Motor neuron (in vitro differentiated cells): ENCODE data around the gene LOC101059915.
"Not testable (repeated sequence)": the region's sequence is repeated elsewhere in the genome, so short reads cannot be mapped to it uniquely, and the experiment has no call there.

Source experiments
- ATAC-seq, 8 experiments: fragments of 200-7000 bp; cut with Tn5 transposase; replicated peaks in 6 of 8; 2 replicates each; pipeline ENCODE4 v1.8.0; 2021; ENCODE audit warnings: mild to moderate bottlenecking in 8 of 8, moderate library complexity in 8 of 8
- H3K27ac ChIP-seq, 2 donors: fragments of 250-450 bp; sonication (Bioruptor Pico); 2 replicates each; pipeline ENCODE4 v1.9.0; 2021; ENCODE audit warnings: antibody characterized with exemption in 2 of 2, mild to moderate bottlenecking in 2 of 2, moderate library complexity in 1 of 2
- H3K4me1 ChIP-seq, 2 donors: fragments of 250-450 bp; sonication (Bioruptor Pico); replicated peaks in 1 of 2; 2 replicates each; pipeline ENCODE4 v1.6.1; 2021; ENCODE audit warnings: antibody characterized with exemption in 2 of 2, mild to moderate bottlenecking in 2 of 2, moderate library complexity in 1 of 2
- H3K4me3 ChIP-seq, 5 donors: fragments of 250-450 bp; sonication (Bioruptor Pico); 2 replicates each; pipeline ENCODE4 v1.9.0; 2021; ENCODE audit warnings: antibody characterized with exemption in 5 of 5, mild to moderate bottlenecking in 5 of 5, moderate library complexity in 4 of 5
- WGBS, 10 experiments: fragments of 450-650 bp; shearing (Covaris generic); methylation state at CpG; one replicate each; pipeline ENCODE4 v1.0.0; 2022; 5-methylcytosine and 5-hydroxymethylcytosine counted together
- in situ Hi-C, 9 experiments: fragments of 400-800 bp; cut with MboI; loops; one replicate each; pipeline ENCODE4 v1.15.0; 2021; ENCODE audit warnings: low sequenced_read_pairs in 9 of 9, low pct_unique_long_range_greater_than_20kb in 2 of 9; ENCODE audit not compliant: unreplicated experiment in 9 of 9

The LOC101059915 gene

DNA sequence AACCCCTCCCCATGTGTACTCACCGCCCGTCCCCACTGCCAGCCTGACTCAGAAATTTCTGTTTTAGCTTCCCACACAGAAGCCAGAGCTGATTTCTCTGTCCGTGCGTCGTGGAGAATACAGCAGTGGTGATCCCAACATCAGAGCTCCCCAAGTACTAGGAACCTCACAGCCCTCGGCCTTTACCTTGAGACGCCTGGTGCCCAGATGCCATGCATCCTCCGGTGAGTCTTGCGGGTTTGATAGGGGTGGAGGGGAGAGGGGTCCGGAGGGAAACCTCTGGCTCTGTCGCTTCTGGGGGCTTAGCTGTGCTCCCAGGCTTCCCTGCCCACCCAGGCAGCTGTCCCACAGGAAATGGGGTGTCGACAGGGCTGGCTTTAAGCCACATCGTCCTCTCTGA is 2.1 kb downstream of the LOC101059915 start:
- Histone ChIP-seq H3K4me3 (no peak overlapping the region), H3K4me1 (no peaks in the 10 kb centered on the region), H3K27ac (no peak overlapping the region)
- 48 to 100% methylated on average over 4 to 5 of the region's 13 CpGs; no CpG with 5 or more reads in 8 of the 10 experiments for WGBS, 10 experiments
- ATAC-seq: no peak
- in situ Hi-C loops: no loop called here

DNA sequence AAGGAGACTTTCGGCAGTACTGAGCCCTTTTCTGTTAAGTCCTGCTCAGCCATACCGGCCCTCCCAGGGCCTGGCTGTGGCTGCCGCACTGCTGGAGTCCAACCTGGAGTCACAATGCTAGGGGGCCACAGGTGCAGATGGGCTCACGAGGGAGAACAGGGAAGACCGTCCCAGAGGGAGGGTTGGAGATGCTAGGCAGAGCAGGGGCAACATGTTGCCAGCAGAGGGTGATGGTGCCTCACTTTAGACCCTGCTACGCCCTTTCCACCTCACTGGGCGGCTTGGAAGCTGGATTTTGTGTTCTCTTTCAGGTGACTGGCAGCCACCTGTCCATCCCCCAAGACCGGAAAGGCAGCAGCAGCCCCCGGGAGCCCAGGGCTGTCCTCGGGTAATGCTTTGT is 2.6 kb downstream of the LOC101059915 start:
- ATAC-seq: peak; percentile 53 to 86 (median 64)
- H3K4me1 ChIP-seq, in situ Hi-C loops, H3K4me3 ChIP-seq, H3K27ac ChIP-seq: not testable (repeated sequence)
- WGBS, 10 experiments: 26% methylated on average over 6 of the region's 10 CpGs; no CpG with 5 or more reads in 9 of the 10 experiments

DNA sequence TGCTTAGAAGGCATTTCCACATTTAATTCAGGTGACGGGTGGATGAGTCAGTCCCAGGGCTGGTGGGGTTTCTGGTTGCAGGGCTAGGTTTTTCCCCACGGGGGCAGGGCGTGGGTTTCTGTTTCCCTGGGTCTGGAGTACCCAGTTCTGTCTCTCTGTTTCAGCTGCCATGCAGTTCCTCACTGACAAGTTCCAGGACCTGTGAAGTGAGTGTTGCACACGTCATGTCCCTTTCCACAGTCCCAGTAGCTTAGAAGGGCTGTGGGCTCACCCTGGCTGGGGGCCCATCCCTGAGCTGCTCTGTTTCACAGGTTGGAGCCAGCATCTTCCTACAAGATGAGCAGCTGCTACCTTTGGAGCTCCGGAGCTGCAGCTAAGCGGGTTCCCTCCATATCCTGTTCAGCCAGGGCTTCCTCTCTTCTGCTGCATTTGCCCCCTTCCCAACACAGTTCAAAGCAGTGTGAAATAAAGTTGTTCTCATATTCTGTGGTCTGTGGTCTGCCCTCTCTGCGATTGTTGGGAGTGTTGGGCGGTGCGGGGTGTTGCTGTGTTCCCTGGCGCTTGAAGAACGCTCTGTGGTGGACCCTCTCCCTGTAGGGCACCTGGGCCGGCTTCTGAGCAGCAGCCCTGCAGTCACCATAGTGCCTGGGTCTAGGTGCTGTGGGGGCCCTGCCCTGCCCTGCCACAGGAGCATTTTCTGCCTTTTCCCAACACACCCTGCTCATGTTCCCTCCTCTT is 3.9 kb downstream of the LOC101059915 start:
- H3K27ac ChIP-seq: no peak overlapping the region
- no peak overlapping the region for H3K4me3 ChIP-seq
- in situ Hi-C loops: no loop called here
- ATAC-seq: no peak
- H3K4me1 ChIP-seq: no peaks in the 10 kb centered on the region
- 46 to 100% (median 75%) methylated on average over 1 to 7 of the region's 12 CpGs; no CpG with 5 or more reads in 7 of the 10 experiments for WGBS, 10 experiments

GRCh38 chrX:71671938-71672337 is 4.6 kb downstream of the LOC101059915 start:
- no peak overlapping the region for H3K4me3 ChIP-seq
- in situ Hi-C loops: no loop called here
- no peaks in the 10 kb centered on the region for H3K4me1 ChIP-seq
- no peak overlapping the region for H3K27ac ChIP-seq
- ATAC-seq: no peak
- 81 to 92% methylated on average over 2 to 5 of the region's 11 CpGs; no CpG with 5 or more reads in 8 of the 10 experiments for WGBS, 10 experiments

- H3K4me1 ChIP-seq, H3K4me3 ChIP-seq, ATAC-seq, H3K27ac ChIP-seq, in situ Hi-C loops: not testable (repeated sequence)
- no CpG with 5 or more reads among the region's 23 CpGs for WGBS, 10 experiments
Measured at GRCh38 chrX:71675636-71676035, 8.3 kb downstream of the LOC101059915 start.

DNA sequence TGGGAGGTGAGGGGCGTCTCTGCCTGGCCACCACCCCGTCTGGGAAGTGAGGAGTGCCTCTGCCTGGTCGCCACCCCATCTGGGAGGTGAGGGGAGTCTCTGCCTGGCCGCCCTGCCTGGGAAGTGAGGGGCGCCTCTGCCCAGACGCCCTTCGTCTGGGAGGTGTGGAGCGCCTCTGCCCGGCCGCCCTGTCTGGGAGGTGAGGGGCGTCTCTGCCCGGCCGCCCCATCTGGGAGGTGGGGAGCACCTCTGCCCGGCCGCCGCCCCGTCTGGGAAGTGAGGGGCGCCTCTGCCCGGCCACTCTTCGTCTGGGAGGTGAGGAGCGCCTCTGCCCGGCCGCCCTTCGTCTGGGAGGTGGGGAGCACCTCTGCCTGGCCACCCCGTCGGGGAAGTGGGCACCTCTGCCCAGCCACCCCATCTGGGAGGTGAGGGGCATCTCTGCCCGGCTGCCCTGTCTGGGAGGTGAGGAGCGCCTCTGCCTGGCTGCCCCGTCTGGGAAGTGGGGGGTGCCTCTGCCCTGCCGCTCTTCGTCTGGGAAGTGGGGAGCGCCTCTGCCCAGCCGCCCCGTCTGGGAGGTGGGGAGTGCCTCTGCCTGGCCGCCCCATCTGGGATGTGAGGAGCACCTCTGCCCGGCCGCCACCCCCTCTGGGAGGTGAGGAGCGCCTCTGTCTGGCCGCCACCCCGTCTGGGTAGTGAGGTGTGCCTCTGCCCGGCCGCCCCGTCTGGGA is 8.9 kb downstream of the LOC101059915 start:
- ATAC-seq, H3K4me1 ChIP-seq, H3K4me3 ChIP-seq, H3K27ac ChIP-seq, in situ Hi-C loops: not testable (repeated sequence)
- no CpG with 5 or more reads among the region's 43 CpGs for WGBS, 10 experiments

DNA sequence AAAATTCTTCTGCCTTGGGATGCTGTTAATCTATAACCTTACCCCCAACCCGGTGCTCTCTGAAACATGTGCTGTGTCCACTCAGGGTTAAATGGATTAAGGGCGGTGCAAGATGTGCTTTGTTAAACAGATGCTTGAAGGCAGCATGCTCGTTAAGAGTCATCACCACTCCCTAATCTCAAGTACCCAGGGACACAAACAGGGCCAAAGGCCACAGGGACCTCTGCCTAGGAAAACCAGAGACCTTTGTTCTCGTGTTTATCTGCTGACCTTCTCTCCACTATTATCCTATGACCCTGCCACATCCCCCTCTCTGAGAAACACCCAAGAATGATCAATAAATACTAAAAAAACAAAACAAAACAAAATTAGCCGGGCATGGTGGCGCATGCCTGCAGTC is 9.8 kb downstream of the LOC101059915 start:
- H3K27ac ChIP-seq, H3K4me1 ChIP-seq, ATAC-seq, in situ Hi-C loops, H3K4me3 ChIP-seq: not testable (repeated sequence)
- 0% methylated on average over 1 of the region's 6 CpGs; no CpG with 5 or more reads in 9 of the 10 experiments for WGBS, 10 experiments

DNA sequence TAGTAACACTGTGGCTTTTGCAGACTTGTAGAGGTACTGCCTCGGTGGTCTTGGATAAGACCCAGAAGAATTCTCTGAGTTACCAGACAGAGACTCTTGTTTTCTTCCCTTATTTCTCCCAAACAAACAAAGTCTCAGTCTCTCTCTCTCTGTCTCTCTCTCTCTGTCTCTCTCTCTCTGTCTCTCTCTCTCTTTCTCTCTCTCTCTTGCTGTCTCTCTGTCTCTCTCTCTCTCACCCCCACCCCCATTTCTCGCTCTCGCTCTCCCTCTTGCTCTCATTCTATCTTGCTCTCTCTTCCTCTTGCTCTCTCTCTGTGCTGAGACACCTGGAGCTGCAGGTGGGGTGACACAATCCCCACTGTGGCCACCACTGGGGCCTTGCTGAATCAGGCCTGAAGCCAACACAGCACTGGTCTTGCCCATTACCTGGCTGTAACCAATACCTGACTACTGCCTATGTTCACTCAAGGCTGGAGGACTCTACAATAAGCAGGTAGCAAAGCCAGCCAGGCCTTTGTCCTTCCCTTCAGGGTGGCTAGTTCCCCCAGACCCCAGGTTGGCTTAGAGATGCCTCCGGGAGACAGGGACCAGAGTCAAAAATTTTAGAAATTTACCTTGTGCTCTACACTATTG is 12.3 kb downstream of the LOC101059915 start:
- no peak for ATAC-seq
- in situ Hi-C loops: no loop called here
- 46 to 100% (median 64%) methylated on average over 1 to 4 of the region's 4 CpGs; no CpG with 5 or more reads in 6 of the 10 experiments for WGBS, 10 experiments

DNA sequence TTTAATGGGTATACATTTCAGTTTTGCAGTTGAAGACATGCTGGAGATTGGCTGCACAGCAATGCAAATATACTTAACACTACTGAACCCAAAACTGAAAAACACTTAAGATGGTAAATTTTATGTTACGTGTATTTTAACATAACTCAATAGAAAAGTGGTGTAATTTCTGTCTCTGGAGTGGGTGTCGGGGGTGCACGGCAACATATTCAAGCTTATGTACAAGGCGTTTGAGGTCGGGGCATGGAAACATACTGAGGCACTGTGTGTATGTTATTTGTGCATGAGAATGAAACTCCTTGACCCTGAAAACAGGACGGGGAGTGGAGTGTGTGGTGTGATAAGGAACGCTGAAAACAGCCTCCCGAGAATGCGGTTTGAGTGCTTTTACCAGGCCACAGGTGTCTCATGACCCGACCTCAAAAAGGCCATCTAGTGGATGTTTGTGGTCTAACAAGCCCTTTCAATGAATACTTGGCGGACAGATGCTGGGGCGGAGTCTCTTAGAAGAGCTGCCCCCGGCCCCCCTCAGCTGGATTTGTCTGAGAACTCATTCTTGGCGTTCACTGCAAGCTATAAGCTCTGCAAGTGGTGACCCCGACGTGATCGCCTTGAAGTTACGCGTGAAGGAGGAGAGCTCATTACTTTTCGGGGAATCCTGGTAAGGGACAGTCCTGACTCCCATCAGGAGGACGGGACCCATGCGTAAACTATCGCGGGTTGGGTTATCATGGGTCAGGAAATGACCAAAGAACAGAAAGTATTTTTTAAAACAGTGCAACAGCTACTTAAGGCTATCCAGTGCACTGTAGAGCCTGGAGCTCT is 29.5 kb downstream of the LOC101059915 start:
- ATAC-seq: peak in 3 of 8 experiments; percentile 47 to 53 (median 47)
- H3K4me1 ChIP-seq, H3K27ac ChIP-seq, H3K4me3 ChIP-seq, in situ Hi-C loops: not testable (repeated sequence)
- WGBS, 10 experiments: no CpG with 5 or more reads among the region's 24 CpGs

More for the DNA sequence above, 12.3 kb downstream of the LOC101059915 start:
- Histone ChIP-seq H3K27ac (no peak overlapping the region), H3K4me3 (no peak overlapping the region), H3K4me1 (no peaks in the 10 kb centered on the region)

GRCh38 chrX:71697466-71698298 is 30.3 kb downstream of the LOC101059915 start:
- H3K4me3 ChIP-seq, H3K27ac ChIP-seq, in situ Hi-C loops, H3K4me1 ChIP-seq, ATAC-seq: not testable (repeated sequence)
- WGBS, 10 experiments: no CpG with 5 or more reads among the region's 17 CpGs

- in situ Hi-C loops, ATAC-seq, H3K4me1 ChIP-seq, H3K4me3 ChIP-seq, H3K27ac ChIP-seq: not testable (repeated sequence)
- WGBS, 10 experiments: no CpG with 5 or more reads among the region's 12 CpGs
Measured at GRCh38 chrX:71698299-71699022, 31.1 kb downstream of the LOC101059915 start.

GRCh38 chrX:71699023-71699344 is 31.6 kb downstream of the LOC101059915 start:
- H3K4me1 ChIP-seq, in situ Hi-C loops, ATAC-seq, H3K4me3 ChIP-seq, H3K27ac ChIP-seq: not testable (repeated sequence)
- WGBS, 10 experiments: no CpG with 5 or more reads among the region's 4 CpGs
